Activated CD8-positive, alpha-beta T cell treated with anti-CD3 and anti-CD28 coated beads, Interleukin-2, amount 10 ng/mL, durations not matched to agents 7 days and 5 days (primary cell): Measurements from ENCODE around the gene RPGRIP1L. TPM values are rescaled to one million over a fixed set of nuclear protein-coding genes. Genes with fewer than 3 reads are reported as not detected.

Source experiments
- ATAC-seq: fragments of 150-1000 bp; cut with Tn5 transposase; one replicate; pipeline ENCODE4 v1.10.0; 2021; ENCODE audit warnings: moderate library complexity
- CTCF ChIA-PET: fragments of 350-600 bp; sonication (Branson Sonifier 250); formaldehyde crosslinking; loops from one replicate; lab custom pipeline; 2021; ENCODE audit warnings: antibody characterized with exemption; lab: Charles Lee
- POLR2A ChIA-PET: fragments of 350-600 bp; sonication (Branson Sonifier 250); formaldehyde crosslinking; loops from one replicate; lab custom pipeline; 2021; ENCODE audit warnings: antibody characterized with exemption; lab: Charles Lee
- DNase-seq: peaks from one replicate; pipeline ENCODE4 v3.0.0-alpha.2; 2020
- H3K27ac Mint-ChIP-seq: one replicate; pipeline ENCODE4 v1.8.0; 2021; ENCODE audit warnings: mild to moderate bottlenecking, mixed read lengths
- H3K27me3 Mint-ChIP-seq: one replicate; pipeline ENCODE4 v1.8.0; 2021; ENCODE audit warnings: low read depth, mixed read lengths
- H3K36me3 Mint-ChIP-seq: one replicate; pipeline ENCODE4 v1.8.0; 2021; ENCODE audit warnings: low read depth, mixed read lengths
- H3K4me1 Mint-ChIP-seq: one replicate; pipeline ENCODE4 v1.8.0; 2021; ENCODE audit warnings: low read depth, mixed read lengths
- H3K4me3 Mint-ChIP-seq: one replicate; pipeline ENCODE4 v1.8.0; 2021; ENCODE audit warnings: mild to moderate bottlenecking, mixed read lengths
- H3K9me3 Mint-ChIP-seq: one replicate; pipeline ENCODE4 v1.8.0; 2022; ENCODE audit warnings: mixed read lengths; ENCODE audit not compliant: insufficient read depth
- total RNA-seq, 2 experiments: library from RNA; stranded (reverse); gene quantifications; one replicate each; pipeline ENCODE4 v1.2.3, GENCODE V29; 2021

Gene RPGRIP1L
- total RNA-seq, 2 experiments from 2014 or later: 6.1 TPM

- no peak for DNase-seq
- no peaks in the 10 kb centered on the region for H3K36me3 Mint-ChIP-seq
- CTCF ChIA-PET: interaction anchor here (2.1 kb wide), 1 partner anchor 12 kb away, joined by 9 read pairs; no protein-coding TSS in a partner anchor
- no peaks in the 10 kb centered on the region for H3K9me3 Mint-ChIP-seq
- POLR2A ChIA-PET: no interaction called here
- no peaks in the 10 kb centered on the region for H3K4me1 Mint-ChIP-seq
- ATAC-seq: no peak
- peaks cover 2% of the 10 kb centered on the region for H3K27me3 Mint-ChIP-seq
- no peak overlapping the region for H3K4me3 Mint-ChIP-seq
- no peak overlapping the region for H3K27ac Mint-ChIP-seq
Measured at GRCh38 chr16:53561101-53561888, 142.4 kb downstream of the RPGRIP1L start.

- Mint-ChIP-seq H3K27ac (no peak overlapping the region), H3K27me3 (peaks cover 4% of the 10 kb centered on the region), H3K9me3 (no peaks in the 10 kb centered on the region), H3K36me3 (no peaks in the 10 kb centered on the region), H3K4me1 (no peaks in the 10 kb centered on the region), H3K4me3 (no peak overlapping the region)
- ChIA-PET POLR2A (no interaction called here), CTCF (interaction anchor here (1.2 kb wide), 1 partner anchor 9 kb away, joined by 4 read pairs; no protein-coding TSS in a partner anchor)
- ATAC-seq: no peak
- no peak for DNase-seq
Measured at GRCh38 chr16:53559270-53559951, 144.2 kb downstream of the RPGRIP1L start.

GRCh38 chr16:53558710-53559109 lies 144.9 kb downstream of the RPGRIP1L start:
- H3K9me3 Mint-ChIP-seq: no peaks in the 10 kb centered on the region
- peaks cover 6% of the 10 kb centered on the region for H3K27me3 Mint-ChIP-seq
- H3K4me1 Mint-ChIP-seq: no peaks in the 10 kb centered on the region
- H3K27ac Mint-ChIP-seq: no peak overlapping the region
- POLR2A ChIA-PET: no interaction called here
- H3K4me3 Mint-ChIP-seq: no peak overlapping the region
- CTCF ChIA-PET: interaction anchor here (1.2 kb wide), 1 partner anchor 9 kb away, joined by 4 read pairs; no protein-coding TSS in a partner anchor
- DNase-seq (no peak), ATAC-seq (no peak)
- no peaks in the 10 kb centered on the region for H3K36me3 Mint-ChIP-seq

- Mint-ChIP-seq H3K4me1 (no peaks in the 10 kb centered on the region), H3K36me3 (no peaks in the 10 kb centered on the region), H3K9me3 (no peaks in the 10 kb centered on the region), H3K27me3 (peaks cover 11% of the 10 kb centered on the region), H3K27ac (no peak overlapping the region), H3K4me3 (no peak overlapping the region)
- ChIA-PET CTCF (no interaction called here), POLR2A (no interaction called here)
- DNase-seq (no peak), ATAC-seq (no peak)
Measured at GRCh38 chr16:53556521-53556920, 147.1 kb downstream of the RPGRIP1L start.

- Mint-ChIP-seq H3K9me3 (no peaks in the 10 kb centered on the region), H3K27ac (no peak overlapping the region), H3K36me3 (no peaks in the 10 kb centered on the region), H3K4me3 (no peak overlapping the region), H3K27me3 (peaks cover 34% of the 10 kb centered on the region), H3K4me1 (peaks cover 44% of the 10 kb centered on the region)
- POLR2A ChIA-PET: no interaction called here
- ATAC-seq (peak; percentile 87), DNase-seq (peak; percentile 69)
- CTCF ChIA-PET: interaction anchor here (0.6 to 2.4 kb wide), 45 partner anchors 9 to 1707 kb away, joined by 3 to 22 read pairs (median 4); partner anchors contain the start of genes AKTIP, FTO and RPGRIP1L
Measured at GRCh38 chr16:53549970-53550690, 153.5 kb downstream of the RPGRIP1L start.

Other genes starting within 250 kb of the RPGRIP1L start
- 10 to 100 TPM; 54.0 to 56.8 TPM for gene AKTIP, start 200.7 kb downstream of the RPGRIP1L start, total RNA-seq
- gene FTO, start 297 bp upstream of the RPGRIP1L start, total RNA-seq: 10 to 100 TPM; 40.2 to 44.5 TPM